Epidermal melanocyte (primary cell): ENCODE results near the gene HTT.
"Not testable (repeated sequence)": the region's sequence is repeated elsewhere in the genome, so short reads cannot be mapped to it uniquely, and the experiment has no call there.

Experiments
- DNase-seq: peaks from one replicate; pipeline ENCODE4 v3.0.0; 2011; ENCODE audit warnings: low spot score; ENCODE audit not compliant: insufficient read length

HTT gene

GRCh38 chr4:3046162-3046561, 28.3 kb upstream of the HTT start:
- no peak for DNase-seq

GRCh38 chr4:3046623-3047022, 27.9 kb upstream of the HTT start:
- DNase-seq = no peak

GRCh38 chr4:3047464-3048286, 26.8 kb upstream of the HTT start:
- no peak for DNase-seq

- DNase-seq = not testable (repeated sequence)
Observed at GRCh38 chr4:3051141-3051897, 23.2 kb upstream of the HTT start.

- DNase-seq = no peak
Observed at GRCh38 chr4:3054169-3054759, 20.2 kb upstream of the HTT start.

GRCh38 chr4:3059943-3060342, 14.5 kb upstream of the HTT start:
- no peak for DNase-seq

GRCh38 chr4:3060946-3061345, 13.5 kb upstream of the HTT start:
- DNase-seq = no peak

GRCh38 chr4:3062471-3062870, 12.0 kb upstream of the HTT start:
- no peak for DNase-seq

- DNase-seq = no peak
Observed at GRCh38 chr4:3065551-3065950, 8.9 kb upstream of the HTT start.

- DNase-seq = no peak
Observed at GRCh38 chr4:3066836-3067400, 7.6 kb upstream of the HTT start.

GRCh38 chr4:3067473-3068001, 6.9 kb upstream of the HTT start:
- DNase-seq = no peak

GRCh38 chr4:3069661-3070199, 4.8 kb upstream of the HTT start:
- no peak for DNase-seq

GRCh38 chr4:3070709-3071500, 3.6 kb upstream of the HTT start:
- DNase-seq = no peak

- no peak for DNase-seq
Observed at GRCh38 chr4:3071811-3072210, 2.7 kb upstream of the HTT start.

GRCh38 chr4:3073158-3074077, 1.1 kb upstream of the HTT start:
- peak; percentile 58 for DNase-seq

- peak; percentile 46 for DNase-seq
Observed at GRCh38 chr4:3074846-3075651, 568 bp downstream of the HTT start.

- DNase-seq = no peak
Observed at GRCh38 chr4:3075652-3075981, 1.1 kb downstream of the HTT start.

GRCh38 chr4:3077796-3078195, 3.3 kb downstream of the HTT start:
- no peak for DNase-seq

GRCh38 chr4:3079694-3080123, 5.2 kb downstream of the HTT start:
- DNase-seq = no peak
